HG02852 (cell line): Measurements from ENCODE around the gene ESRRG.

Source experiments
- ATAC-seq: cut with Tn5 transposase; IDR thresholded peaks from one replicate; pipeline ENCODE4 v1.9.1; 2021; ENCODE audit warnings: mild to moderate bottlenecking, moderate library complexity; ENCODE audit not compliant: unreplicated experiment

The ESRRG gene

GRCh38 chr1:216632980-216633379 is 90.2 kb downstream of the ESRRG start:
- ATAC-seq: no peak

DNA sequence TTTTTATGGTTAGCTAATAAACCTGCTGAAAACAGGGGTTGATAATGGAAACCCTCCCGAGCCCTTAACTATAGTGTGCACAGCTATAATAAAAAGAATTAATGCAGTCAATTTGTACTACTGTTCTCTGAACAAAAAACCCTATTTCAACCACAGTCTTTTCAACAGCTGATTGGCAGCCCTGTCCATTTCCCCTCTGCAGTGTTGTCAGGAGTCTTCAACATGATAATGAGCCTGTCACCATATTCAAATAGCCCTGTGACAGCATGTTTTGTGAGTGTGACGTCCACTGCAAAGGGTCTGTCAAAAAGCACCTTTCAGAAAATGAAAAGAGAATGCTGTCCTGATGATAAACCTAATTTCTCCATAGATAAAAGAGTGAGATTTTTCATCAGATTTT is 92.7 kb downstream of the ESRRG start:
- no peak for ATAC-seq

DNA sequence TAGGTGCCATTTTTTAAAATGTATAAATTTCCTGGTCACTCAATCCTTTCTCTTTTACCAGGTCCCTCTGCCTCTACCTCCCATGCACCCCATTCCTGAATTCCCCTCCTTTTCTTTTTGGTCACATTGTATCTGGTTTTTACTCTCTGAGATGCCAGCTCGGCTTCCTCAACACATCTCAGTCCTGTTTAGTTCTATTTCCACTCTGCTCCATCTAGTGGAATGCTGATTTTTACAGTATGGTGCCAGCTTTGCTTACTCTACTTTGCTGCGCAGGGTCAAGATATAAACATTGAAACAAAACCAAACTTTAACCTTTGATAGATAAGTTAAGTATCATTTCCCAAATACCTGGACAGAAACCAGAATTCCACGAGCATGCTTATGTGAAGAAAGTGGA is 96.0 kb downstream of the ESRRG start:
- ATAC-seq: no peak

- no peak for ATAC-seq
Measured at GRCh38 chr1:216626394-216627067, 96.7 kb downstream of the ESRRG start.

DNA sequence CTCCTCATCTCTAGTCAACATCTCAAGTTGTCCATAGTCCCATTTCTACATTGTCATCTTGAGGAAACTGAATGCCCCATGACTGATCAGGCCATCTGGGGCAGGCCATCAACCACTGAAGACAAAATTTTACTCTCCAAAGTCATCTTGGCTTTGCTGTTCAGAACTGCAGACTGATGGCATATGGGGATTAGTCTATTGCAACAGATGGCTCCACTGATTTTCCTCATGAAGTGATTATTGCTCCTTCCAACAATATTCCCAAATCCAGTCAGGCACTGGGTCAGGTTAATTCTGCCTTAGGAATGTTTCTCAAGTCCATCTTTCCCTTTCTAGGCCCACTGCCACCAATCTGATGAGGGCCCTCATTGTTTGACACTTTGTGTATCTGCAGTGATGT is 101.7 kb downstream of the ESRRG start:
- no peak for ATAC-seq

- no peak for ATAC-seq
Measured at GRCh38 chr1:216617081-216617875, 106.0 kb downstream of the ESRRG start.

DNA sequence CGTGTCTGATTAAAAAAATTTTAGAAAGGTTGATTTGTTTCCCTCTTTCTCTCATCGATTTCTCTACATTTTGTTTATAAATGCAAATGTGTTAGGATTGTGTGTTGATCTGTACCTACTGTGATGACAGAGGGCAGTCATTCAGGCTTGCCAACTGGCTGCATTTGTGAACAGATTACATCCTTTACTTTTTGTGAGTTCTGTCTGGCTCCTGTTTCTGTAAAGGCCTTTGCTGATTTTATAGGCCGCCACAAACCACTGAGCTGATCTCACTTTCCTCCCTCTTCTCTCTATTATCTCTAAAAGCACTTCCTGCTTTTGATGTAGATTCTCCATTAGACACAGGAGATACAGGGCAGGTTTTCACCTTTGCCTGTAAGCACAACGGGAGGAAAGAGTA is 106.8 kb downstream of the ESRRG start:
- no peak for ATAC-seq

GRCh38 chr1:216614011-216614934 is 109.0 kb downstream of the ESRRG start:
- no peak for ATAC-seq

DNA sequence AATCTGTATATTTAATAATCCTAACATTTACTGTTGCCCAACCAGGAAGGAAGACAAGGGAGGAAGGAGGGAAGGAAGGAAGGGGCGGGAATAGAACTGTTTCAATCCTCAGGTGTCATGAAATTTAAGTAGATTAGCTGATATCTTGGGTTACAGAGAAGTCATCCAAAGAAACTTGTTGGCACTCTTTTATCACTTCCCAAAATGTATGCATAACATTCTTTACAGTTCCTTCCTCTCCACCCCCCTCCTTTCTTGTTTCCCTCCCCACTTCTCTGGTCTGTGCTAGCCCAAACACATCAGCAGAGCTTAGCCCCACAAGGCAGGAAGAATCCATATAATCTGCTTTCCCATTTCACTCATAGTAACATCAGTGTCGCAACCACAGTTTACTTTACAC is 110.9 kb downstream of the ESRRG start:
- ATAC-seq: no peak

DNA sequence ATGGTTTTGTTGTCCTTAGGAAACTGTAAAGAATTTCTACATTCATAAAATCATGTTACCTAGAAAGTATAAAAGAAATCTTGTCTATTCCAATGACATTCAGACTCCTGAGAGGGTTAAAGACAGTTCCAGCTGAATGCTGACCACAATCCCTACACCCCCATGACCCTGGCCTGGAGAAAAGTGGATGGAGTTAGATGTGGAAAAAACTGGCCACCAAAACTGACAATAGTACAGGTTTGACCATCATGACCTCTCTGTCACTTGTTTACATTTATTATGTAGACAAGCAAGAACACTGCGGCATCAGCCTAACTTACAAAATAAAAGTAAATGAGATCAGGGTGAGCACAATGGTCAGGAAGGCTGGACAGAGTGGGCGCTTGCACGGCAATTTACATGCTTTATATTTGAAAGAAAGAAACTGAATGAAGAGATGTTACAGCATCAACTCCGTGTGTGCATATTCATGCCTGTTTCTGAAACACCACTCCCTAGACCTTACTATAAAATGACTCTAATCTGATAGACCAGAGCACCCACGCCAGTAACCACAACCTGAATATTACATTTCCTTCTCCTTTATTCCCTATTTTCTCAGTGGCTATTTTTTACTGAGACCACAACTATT is 116.0 kb downstream of the ESRRG start:
- ATAC-seq: no peak

DNA sequence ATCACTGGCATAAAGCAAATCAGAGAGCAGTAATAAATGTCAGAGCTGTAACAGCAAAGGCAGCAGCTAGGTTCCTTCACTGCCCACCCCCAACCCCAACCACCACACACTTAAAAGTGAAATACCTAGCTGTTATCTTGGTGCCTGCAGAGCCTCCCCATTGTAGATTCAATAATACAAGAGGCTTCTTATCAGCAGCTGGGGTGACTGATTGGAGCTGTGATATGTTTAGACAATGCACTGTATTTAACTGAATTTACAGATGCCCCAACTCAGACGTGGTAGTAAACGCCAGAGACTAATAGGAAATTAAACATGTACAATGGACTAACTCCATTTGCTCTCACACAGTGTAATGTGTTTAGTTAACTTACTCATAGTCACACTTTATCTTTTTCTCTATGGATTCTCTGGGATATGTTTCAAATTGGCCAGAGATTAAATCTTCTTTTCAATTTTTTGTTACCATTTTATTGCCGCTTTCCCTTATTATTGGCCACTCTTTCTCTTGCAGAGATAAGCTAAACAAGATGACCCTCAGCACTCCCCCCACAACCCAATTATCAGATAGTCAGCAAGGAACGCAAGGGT is 117.1 kb downstream of the ESRRG start:
- no peak for ATAC-seq

DNA sequence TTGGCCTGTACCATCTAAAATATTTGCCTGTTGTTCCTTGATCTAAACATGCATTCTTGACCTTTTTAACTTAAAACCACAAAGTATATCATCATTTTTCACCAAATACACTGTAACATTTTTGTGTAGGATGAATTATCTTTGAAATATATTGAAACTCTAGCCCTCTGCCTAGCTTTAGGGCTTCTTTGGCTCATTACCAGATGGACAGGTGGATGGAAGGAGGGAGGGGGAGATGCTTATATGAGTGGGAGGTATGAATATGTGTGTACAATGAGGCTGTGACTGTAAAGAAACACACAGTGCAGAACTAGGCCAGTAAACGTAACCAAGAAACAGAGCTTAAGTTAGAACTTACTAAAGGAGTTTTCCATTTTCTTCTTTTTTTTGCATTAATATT is 118.5 kb downstream of the ESRRG start:
- no peak for ATAC-seq

GRCh38 chr1:216600730-216601609 is 122.3 kb downstream of the ESRRG start:
- ATAC-seq: peak; percentile 89

DNA sequence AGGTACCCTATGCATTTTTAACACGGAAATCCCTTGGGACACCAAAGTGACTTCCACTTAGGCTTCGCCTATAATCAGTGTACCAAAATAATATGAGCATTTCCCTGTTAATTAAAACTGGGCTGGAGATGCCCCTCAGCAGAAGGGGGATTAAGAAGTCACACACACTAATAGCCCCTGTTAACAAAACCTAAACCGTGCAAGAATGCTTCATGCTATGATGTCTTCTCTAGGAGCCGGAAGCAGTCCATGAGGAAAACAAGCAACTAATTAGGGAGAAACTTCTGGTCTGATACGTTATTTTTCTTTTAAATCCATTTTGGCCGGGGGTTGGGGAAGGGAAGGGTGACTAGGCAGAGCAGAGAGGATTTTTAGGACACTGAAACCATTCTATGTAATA is 123.4 kb downstream of the ESRRG start:
- ATAC-seq: no peak

DNA sequence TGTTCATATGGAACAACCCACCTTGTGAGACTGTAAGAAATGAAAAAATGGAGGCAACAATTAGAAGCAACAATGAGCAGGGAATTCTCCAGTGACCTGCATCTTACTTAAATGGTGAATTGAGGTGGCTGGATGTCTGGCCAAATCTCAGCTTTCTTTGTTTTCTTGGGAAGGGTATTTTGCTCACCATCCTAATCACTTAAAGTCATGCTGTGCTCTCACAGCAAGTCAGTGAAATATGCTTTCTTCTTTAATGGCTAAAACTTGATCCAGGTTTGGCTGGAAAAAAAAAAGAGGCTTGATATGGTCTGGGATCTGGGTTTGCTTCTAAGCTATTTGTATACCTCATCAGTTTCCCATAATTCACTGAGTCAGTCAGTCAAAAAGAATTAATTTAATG is 124.8 kb downstream of the ESRRG start:
- no peak for ATAC-seq

- ATAC-seq: no peak
Measured at GRCh38 chr1:216596281-216596862, 126.9 kb downstream of the ESRRG start.

- no peak for ATAC-seq
Measured at GRCh38 chr1:216587715-216588114, 135.5 kb downstream of the ESRRG start.

GRCh38 chr1:216582151-216582550 is 141.1 kb downstream of the ESRRG start:
- ATAC-seq: no peak

DNA sequence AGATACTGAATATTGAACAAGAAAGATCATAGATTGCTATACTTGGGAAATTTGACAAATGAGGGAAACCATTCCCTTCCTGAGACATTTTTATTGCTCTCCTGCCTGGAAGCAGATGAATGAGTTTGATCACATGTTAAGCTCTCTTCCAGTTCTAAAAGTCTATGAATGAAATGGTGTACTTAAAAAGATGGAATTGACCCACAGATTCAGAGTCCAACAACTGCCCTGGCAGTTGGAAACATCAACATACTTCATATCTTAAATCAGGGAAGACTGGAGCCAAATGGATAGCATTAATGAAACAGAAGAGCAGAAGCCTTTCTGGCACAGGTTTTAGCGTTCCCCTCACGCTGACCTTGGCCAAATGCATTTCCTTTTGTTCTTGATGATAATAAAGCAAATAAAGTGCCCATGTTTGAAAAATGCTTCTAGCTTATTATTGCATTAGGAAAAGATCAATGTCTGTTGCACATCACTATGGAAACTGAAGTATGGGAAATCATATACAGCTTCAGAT is 142.6 kb downstream of the ESRRG start:
- ATAC-seq: no peak
